H1 (cell line): ENCODE data around the gene NOM1. TPM values are rescaled to one million over a fixed set of nuclear protein-coding genes. Genes with fewer than 3 reads are reported as not detected.

ENCODE experiments used
- CHD1 ChIP-seq: IDR thresholded peaks from 2 replicates; pipeline ENCODE4 v1.6.1; 2012; ENCODE audit warnings: low read depth, low read length, improper control_type of control experiment
- CHD2 ChIP-seq: IDR thresholded peaks from 2 replicates; pipeline ENCODE4 v1.6.1; 2012; ENCODE audit warnings: low read length, improper control_type of control experiment
- EZH2 ChIP-seq: fragments of 200-600 bp; sonication (generic); IDR thresholded peaks from 2 replicates; pipeline ENCODE4 v1.7.1; 2012; ENCODE audit warnings: low read depth, mild to moderate bottlenecking, moderate library complexity, low read length, inconsistent platforms; ENCODE audit not compliant: severe bottlenecking
- HDAC2 ChIP-seq, 2 experiments: fragments of 300-600 bp in 1 of 2; sonication (generic) in 1 of 2; IDR thresholded peaks; 2 replicates each; pipeline ENCODE4 v1.6.1; 2011 to 2012; ENCODE audit warnings: low read depth in 2 of 2, low read length in 2 of 2, mild to moderate bottlenecking in 2 of 2, moderate library complexity in 2 of 2, borderline replicate concordance in 1 of 2, inconsistent platforms in 1 of 2
- JUND ChIP-seq: IDR thresholded peaks from 2 replicates; pipeline ENCODE4 v1.6.1; 2011; ENCODE audit warnings: mild to moderate bottlenecking, improper control_type of control experiment, low read length
- SIRT6 ChIP-seq: IDR thresholded peaks from one replicate; pipeline ENCODE4 v1.7.1; 2012; ENCODE audit warnings: low read length, inconsistent platforms
- SIX5 ChIP-seq: IDR thresholded peaks from 2 replicates; pipeline ENCODE4 v1.6.1; 2011; ENCODE audit warnings: mild to moderate bottlenecking, low read depth, low read length
- SP2 ChIP-seq: IDR thresholded peaks from 2 replicates; pipeline ENCODE4 v1.6.1; 2012; ENCODE audit warnings: mild to moderate bottlenecking, low read length, inconsistent platforms
- SUZ12 ChIP-seq: fragments of 200-600 bp; sonication (generic); IDR thresholded peaks from 2 replicates; pipeline ENCODE4 v1.6.1; 2012; ENCODE audit warnings: mild to moderate bottlenecking, inconsistent platforms, low read length, moderate library complexity, mixed read lengths
- polyA plus RNA-seq, 7 experiments: library from polyadenylated mRNA; depleted of rRNA in 3 of 7; stranded (reverse) in 5 of 7; unstranded in 2 of 7; fragments of >200 nt in 5 of 7; fragments of 200-250 nt in 2 of 7; gene quantifications; 1 replicate in 5 of 7; 2 replicates in 1 of 7; 4 replicates in 1 of 7; pipeline versions ENCODE4 v1.2.1 to v1.2.3, GENCODE V29; 2011 to 2013; ENCODE audit warnings: missing spikeins in 2 of 7, mixed read lengths in 2 of 7
- total RNA-seq: library from RNA; stranded (reverse); fragmentation: NEBNext Ultra II Directional; extraction: Animal tissue kit (Norgen Biotek cat#: 25700); gene quantifications from 2 replicates; pipeline ENCODE4 v1.2.1, GENCODE V29; 2021
- TF ChIP-seq, protein P1 (sequence below): fragments of 300-600 bp; sonication (generic); IDR thresholded peaks from 2 replicates; pipeline ENCODE4 v1.7.1; 2012; ENCODE audit warnings: low read length, moderate library complexity, mild to moderate bottlenecking, inconsistent platforms; ENCODE audit not compliant: insufficient replicate concordance
- TF ChIP-seq, protein P2 (sequence below): IDR thresholded peaks from 2 replicates; pipeline ENCODE4 v1.6.1; 2012; ENCODE audit warnings: inconsistent platforms

Gene NOM1
- total and polyA plus RNA-seq, 2 of the 8 experiments (the other 6 are each of a cell fraction or from before 2014, with no cell fraction given): 10.6 to 29.1 TPM

DNA sequence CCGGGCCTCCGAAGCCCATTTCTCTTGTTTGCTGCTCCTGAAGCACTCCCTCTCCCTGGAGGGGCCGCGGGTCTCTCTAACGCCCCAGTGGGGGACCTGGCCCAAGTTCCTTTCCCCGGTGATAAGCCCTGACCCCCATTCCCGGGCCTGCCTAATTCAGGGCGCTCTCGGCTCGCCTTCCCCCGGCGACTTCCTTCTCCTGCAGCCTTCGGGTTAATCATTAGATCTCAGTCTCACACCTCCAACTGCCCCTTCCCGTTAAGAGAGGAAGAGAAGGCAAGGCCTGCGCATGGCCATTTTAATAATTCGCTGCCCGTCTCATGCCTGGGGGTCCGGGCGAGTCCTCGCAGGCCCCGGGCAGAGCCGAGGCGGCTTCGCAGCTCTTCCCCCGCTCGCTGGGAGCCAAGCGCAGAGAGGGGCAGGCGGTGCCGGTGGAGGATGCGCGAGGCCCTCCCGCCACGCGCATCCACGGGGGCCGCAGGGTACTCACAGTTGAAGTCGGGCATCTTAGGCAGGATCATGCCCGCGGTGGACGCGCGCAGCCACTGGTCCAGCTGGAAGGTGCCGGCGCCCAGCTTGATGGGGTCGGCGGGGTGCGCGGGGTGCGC, 59.8 kb downstream of the NOM1 start (continued):
- TF ChIP-seq, protein P1, sequence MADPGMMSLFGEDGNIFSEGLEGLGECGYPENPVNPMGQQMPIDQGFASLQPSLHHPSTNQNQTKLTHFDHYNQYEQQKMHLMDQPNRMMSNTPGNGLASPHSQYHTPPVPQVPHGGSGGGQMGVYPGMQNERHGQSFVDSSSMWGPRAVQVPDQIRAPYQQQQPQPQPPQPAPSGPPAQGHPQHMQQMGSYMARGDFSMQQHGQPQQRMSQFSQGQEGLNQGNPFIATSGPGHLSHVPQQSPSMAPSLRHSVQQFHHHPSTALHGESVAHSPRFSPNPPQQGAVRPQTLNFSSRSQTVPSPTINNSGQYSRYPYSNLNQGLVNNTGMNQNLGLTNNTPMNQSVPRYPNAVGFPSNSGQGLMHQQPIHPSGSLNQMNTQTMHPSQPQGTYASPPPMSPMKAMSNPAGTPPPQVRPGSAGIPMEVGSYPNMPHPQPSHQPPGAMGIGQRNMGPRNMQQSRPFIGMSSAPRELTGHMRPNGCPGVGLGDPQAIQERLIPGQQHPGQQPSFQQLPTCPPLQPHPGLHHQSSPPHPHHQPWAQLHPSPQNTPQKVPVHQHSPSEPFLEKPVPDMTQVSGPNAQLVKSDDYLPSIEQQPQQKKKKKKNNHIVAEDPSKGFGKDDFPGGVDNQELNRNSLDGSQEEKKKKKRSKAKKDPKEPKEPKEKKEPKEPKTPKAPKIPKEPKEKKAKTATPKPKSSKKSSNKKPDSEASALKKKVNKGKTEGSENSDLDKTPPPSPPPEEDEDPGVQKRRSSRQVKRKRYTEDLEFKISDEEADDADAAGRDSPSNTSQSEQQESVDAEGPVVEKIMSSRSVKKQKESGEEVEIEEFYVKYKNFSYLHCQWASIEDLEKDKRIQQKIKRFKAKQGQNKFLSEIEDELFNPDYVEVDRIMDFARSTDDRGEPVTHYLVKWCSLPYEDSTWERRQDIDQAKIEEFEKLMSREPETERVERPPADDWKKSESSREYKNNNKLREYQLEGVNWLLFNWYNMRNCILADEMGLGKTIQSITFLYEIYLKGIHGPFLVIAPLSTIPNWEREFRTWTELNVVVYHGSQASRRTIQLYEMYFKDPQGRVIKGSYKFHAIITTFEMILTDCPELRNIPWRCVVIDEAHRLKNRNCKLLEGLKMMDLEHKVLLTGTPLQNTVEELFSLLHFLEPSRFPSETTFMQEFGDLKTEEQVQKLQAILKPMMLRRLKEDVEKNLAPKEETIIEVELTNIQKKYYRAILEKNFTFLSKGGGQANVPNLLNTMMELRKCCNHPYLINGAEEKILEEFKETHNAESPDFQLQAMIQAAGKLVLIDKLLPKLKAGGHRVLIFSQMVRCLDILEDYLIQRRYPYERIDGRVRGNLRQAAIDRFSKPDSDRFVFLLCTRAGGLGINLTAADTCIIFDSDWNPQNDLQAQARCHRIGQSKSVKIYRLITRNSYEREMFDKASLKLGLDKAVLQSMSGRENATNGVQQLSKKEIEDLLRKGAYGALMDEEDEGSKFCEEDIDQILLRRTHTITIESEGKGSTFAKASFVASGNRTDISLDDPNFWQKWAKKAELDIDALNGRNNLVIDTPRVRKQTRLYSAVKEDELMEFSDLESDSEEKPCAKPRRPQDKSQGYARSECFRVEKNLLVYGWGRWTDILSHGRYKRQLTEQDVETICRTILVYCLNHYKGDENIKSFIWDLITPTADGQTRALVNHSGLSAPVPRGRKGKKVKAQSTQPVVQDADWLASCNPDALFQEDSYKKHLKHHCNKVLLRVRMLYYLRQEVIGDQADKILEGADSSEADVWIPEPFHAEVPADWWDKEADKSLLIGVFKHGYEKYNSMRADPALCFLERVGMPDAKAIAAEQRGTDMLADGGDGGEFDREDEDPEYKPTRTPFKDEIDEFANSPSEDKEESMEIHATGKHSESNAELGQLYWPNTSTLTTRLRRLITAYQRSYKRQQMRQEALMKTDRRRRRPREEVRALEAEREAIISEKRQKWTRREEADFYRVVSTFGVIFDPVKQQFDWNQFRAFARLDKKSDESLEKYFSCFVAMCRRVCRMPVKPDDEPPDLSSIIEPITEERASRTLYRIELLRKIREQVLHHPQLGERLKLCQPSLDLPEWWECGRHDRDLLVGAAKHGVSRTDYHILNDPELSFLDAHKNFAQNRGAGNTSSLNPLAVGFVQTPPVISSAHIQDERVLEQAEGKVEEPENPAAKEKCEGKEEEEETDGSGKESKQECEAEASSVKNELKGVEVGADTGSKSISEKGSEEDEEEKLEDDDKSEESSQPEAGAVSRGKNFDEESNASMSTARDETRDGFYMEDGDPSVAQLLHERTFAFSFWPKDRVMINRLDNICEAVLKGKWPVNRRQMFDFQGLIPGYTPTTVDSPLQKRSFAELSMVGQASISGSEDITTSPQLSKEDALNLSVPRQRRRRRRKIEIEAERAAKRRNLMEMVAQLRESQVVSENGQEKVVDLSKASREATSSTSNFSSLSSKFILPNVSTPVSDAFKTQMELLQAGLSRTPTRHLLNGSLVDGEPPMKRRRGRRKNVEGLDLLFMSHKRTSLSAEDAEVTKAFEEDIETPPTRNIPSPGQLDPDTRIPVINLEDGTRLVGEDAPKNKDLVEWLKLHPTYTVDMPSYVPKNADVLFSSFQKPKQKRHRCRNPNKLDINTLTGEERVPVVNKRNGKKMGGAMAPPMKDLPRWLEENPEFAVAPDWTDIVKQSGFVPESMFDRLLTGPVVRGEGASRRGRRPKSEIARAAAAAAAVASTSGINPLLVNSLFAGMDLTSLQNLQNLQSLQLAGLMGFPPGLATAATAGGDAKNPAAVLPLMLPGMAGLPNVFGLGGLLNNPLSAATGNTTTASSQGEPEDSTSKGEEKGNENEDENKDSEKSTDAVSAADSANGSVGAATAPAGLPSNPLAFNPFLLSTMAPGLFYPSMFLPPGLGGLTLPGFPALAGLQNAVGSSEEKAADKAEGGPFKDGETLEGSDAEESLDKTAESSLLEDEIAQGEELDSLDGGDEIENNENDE: no peak
- TF ChIP-seq CHD1 (no peak), EZH2 (peak; percentile 94), HDAC2 (IDR thresholded peaks at IDR 0.05; ENCODE audit: borderline replicate concordance in 1 of 2, low read depth in 2 of 2, low read length in 2 of 2) (no peak), CHD2 (no peak), JUND (no peak), SIX5 (no peak), SIRT6 (no peak), SUZ12 (peak; percentile 89), SP2 (no peak)
- TF ChIP-seq, protein P2, sequence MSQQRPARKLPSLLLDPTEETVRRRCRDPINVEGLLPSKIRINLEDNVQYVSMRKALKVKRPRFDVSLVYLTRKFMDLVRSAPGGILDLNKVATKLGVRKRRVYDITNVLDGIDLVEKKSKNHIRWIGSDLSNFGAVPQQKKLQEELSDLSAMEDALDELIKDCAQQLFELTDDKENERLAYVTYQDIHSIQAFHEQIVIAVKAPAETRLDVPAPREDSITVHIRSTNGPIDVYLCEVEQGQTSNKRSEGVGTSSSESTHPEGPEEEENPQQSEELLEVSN: no peak; the same call in 1 of the 2 replicates
